Tibial artery (tissue), 4 donors: ENCODE data around the gene IPCEF1.

ENCODE experiments used
- DNase-seq, 2 donors: peaks; one replicate each; pipeline ENCODE4 v3.0.0-alpha.2; 2019
- H3K27ac ChIP-seq, 2 donors: fragments of 200-600 bp; sonication (generic) in 1 of 2; 1 replicate in 1 of 2; 2 replicates in 1 of 2; pipeline ENCODE4 v1.5.1; 2018 to 2019; ENCODE audit warnings: mild to moderate bottlenecking in 1 of 2
- H3K27me3 ChIP-seq, 2 donors: fragments of 200-600 bp; sonication (generic) in 1 of 2; one replicate each; pipeline versions ENCODE4 v1.5.1 to v1.6.0; 2016 to 2019
- H3K36me3 ChIP-seq, 3 donors: fragments of 200-600 bp; sonication (generic) in 2 of 3; one replicate each; pipeline ENCODE4 v1.5.1; 2016 to 2019; ENCODE audit warnings: mild to moderate bottlenecking in 2 of 3
- H3K4me1 ChIP-seq, 4 donors: fragments of 200-600 bp; sonication (generic) in 2 of 4; 1 replicate in 3 of 4; 2 replicates in 1 of 4; pipeline ENCODE4 v1.5.1; 2016 to 2019
- H3K4me3 ChIP-seq, 2 donors: fragments of 200-600 bp; sonication (generic) in 1 of 2; 1 replicate in 1 of 2; 2 replicates in 1 of 2; pipeline ENCODE4 v1.5.1; 2018 to 2019; ENCODE audit warnings: mild to moderate bottlenecking in 2 of 2
- H3K9me3 ChIP-seq, 3 donors: fragments of 200-600 bp; sonication (generic) in 1 of 3; one replicate each; pipeline ENCODE4 v1.5.1; 2016 to 2019
- CTCF ChIP-seq, 2 experiments: fragments of 200-600 bp in 1 of 2; fragments of 450-650 bp in 1 of 2; IDR thresholded peaks; one replicate each; pipeline ENCODE4 v1.5.1; 2017 to 2019; ENCODE audit warnings: antibody characterized with exemption in 2 of 2, mild to moderate bottlenecking in 1 of 2, moderate library complexity in 1 of 2
- intact Hi-C: fragments of 100-400 bp; cut with DNase I; formaldehyde crosslinking; loops from one replicate; pipeline ENCODE4 v1.15.0; 2023; ENCODE audit warnings: low total_unique reads

IPCEF1 gene

GRCh38 chr6:154213782-154214181 lies 142.8 kb downstream of the IPCEF1 start:
- Histone ChIP-seq H3K4me3 (no peak overlapping the region), H3K36me3 (no peaks in the 10 kb centered on the region), H3K9me3 (no peaks in the 10 kb centered on the region), H3K27me3 (no peaks in the 10 kb centered on the region), H3K4me1 (no peaks in the 10 kb centered on the region), H3K27ac (no peak overlapping the region)
- no peak for TF ChIP-seq CTCF (IDR thresholded peaks at IDR 0.05)
- no peak for DNase-seq
- intact Hi-C loops, result no loop called here

GRCh38 chr6:154210678-154211077 lies 145.9 kb downstream of the IPCEF1 start:
- intact Hi-C loops, result no loop called here
- DNase-seq, result no peak
- H3K4me3 ChIP-seq, result no peak overlapping the region
- no peaks in the 10 kb centered on the region for H3K27me3 ChIP-seq
- H3K36me3 ChIP-seq, result no peaks in the 10 kb centered on the region
- H3K4me1 ChIP-seq, result no peaks in the 10 kb centered on the region
- TF ChIP-seq CTCF (IDR thresholded peaks at IDR 0.05), result no peak
- H3K9me3 ChIP-seq, result no peaks in the 10 kb centered on the region
- no peak overlapping the region for H3K27ac ChIP-seq

GRCh38 chr6:154209555-154209954 lies 147.0 kb downstream of the IPCEF1 start:
- Histone ChIP-seq H3K36me3 (no peaks in the 10 kb centered on the region), H3K4me3 (no peak overlapping the region), H3K27me3 (no peaks in the 10 kb centered on the region), H3K27ac (no peak overlapping the region), H3K9me3 (no peaks in the 10 kb centered on the region), H3K4me1 (no peaks in the 10 kb centered on the region)
- intact Hi-C loops, result no loop called here
- no peak for TF ChIP-seq CTCF (IDR thresholded peaks at IDR 0.05)
- DNase-seq, result no peak

GRCh38 chr6:154206996-154207395 lies 149.6 kb downstream of the IPCEF1 start:
- DNase-seq, result no peak
- TF ChIP-seq CTCF (IDR thresholded peaks at IDR 0.05), result no peak
- Histone ChIP-seq H3K27ac (no peak overlapping the region), H3K4me3 (no peak overlapping the region), H3K9me3 (no peaks in the 10 kb centered on the region), H3K27me3 (no peaks in the 10 kb centered on the region), H3K36me3 (no peaks in the 10 kb centered on the region), H3K4me1 (no peaks in the 10 kb centered on the region)
- intact Hi-C loops, result no loop called here

- intact Hi-C loops, result no loop called here
These were observed 150.5 kb downstream of the IPCEF1 start for GRCh38 chr6:154206141-154206540.

More at GRCh38 chr6:154206141-154206540, 150.5 kb downstream of the IPCEF1 start:
- DNase-seq, result no peak
- Histone ChIP-seq H3K27me3 (no peaks in the 10 kb centered on the region), H3K4me1 (no peaks in the 10 kb centered on the region), H3K27ac (no peak overlapping the region), H3K9me3 (no peaks in the 10 kb centered on the region), H3K36me3 (no peaks in the 10 kb centered on the region), H3K4me3 (no peak overlapping the region)
- no peak for TF ChIP-seq CTCF (IDR thresholded peaks at IDR 0.05)
